ENCODE results near the gene SLC33A1.
"Not testable (repeated sequence)": the region's sequence is repeated elsewhere in the genome, so short reads cannot be mapped to it uniquely, and the experiment has no call there.

SLC33A1 gene

GRCh38 chr3:155861476-155862183 is 7.4 kb upstream of the SLC33A1 start:
- no peak for DNase-seq

DNA sequence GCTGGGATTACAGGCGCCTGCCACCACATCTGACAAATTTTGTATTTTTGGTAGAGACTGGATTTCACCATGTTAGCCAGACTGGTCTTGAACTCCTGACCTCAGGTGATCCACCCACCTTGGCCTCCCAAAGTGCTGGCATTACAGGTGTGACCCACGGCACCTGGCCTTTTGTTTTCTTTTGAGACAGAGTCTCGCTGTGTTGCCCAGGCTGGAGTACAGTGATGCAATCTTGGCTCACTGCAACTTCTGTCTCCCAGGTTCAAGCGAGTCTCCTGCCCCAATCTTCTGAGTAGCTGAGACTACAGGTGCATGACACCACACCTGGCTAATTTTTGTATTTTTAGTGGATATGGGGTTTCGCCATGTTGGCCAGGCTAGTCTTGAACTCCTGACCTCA is 6.2 kb upstream of the SLC33A1 start:
- DNase-seq, result not testable (repeated sequence)

DNA sequence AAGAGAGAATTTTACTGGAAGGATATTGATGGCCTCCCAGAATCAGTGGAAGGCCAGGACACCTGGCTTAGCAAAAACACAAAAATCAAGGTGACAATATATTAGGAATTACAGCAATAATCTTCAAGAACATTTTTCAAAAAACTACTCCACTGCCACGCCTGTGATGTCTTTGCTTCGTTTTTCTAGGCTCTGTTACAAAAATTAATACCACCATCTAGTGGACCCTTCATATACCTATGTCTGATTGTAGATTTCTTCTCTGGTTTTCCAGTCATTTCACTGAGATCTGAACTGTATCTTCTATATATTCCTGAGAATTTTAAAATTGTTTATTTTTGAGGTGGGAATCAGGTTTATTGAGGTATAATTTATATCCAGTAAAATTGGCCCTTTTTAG is 5.6 kb upstream of the SLC33A1 start:
- DNase-seq, result peak; percentile 56

DNA sequence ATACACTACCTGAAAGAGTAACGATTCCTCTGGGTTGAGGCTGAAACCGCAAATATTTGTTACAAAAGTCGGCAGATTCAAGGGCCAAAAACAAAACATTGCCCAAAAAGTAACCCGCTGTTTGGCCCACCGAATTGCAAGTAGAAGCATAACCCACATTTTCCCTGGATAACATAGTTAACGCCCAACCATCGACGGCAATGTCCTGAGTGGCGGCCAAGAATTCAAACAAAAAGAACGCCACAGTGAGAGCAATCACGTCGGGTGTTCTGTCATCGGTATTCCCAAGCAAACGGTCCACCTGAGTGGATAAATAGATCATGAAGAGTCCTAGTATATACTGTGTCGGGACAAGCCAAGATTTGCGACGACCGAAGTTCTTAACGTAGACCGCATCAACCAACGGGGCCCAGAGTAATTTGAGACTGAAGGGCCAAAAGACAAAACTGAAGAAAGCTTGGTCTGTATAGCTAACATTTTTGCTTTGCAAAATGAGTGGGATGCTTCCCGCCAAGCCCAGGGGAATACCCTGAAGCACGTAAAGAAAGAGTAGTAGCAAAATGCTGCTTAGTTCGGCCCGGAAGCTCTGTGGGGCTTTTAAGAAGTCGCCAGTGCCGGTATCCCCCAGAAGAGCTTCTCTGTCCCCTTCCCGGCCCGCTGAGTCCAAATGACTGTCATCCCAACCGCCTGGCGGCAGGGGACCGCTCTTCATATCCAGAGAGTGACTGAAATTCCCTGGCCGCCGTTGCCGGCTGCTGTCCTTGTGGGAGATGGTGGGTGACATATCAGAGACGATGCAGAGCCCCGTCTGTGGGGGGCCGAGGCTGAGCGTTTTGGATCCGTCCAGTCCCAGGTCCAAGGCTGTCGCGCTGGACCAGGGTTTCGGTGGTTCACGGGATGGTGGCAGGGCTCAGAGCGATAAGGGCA is 750 bp downstream of the SLC33A1 start:
- DNase-seq, result no peak

DNA sequence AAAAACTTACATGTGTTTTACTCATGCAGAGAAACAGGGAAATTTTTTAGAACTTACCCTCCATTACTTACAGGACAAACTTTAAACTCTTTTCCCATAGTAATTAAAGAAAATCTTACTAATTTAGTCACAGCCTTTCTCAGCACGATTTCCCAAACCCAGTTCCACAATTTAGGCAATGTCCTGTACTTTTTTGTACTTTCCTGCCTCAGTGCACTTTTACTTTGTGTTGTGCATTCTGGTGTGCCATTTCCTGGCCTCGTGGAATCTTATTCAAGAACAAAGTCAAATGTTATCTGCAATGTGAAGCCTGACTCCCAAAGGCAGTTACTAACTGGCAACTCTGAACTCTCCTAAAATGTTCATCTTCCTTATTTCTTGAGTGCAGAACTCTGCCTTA is 1.9 kb downstream of the SLC33A1 start:
- DNase-seq, result no peak

DNA sequence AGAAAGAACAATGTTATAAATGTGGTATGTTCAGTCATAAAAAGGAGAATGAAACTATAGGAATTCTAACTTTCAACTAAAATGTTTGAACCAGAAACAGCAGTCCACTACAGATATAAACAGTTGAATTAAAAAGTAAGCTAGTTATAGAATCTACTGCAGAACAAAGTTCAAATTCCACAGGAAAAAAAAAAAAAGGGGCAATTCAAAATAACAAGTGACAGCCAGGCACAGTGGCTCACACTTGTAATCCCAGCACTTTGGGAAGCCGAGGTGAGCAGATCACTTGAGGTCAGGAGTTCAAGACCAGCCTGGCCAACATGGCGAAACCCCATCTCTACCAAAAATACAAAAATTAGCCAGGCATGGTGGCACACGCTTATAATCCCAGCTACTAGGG is 4.8 kb downstream of the SLC33A1 start:
- not testable (repeated sequence) for DNase-seq

- DNase-seq, result no peak
Measured at GRCh38 chr3:155847993-155848392, 6.2 kb downstream of the SLC33A1 start.

- no peak for DNase-seq
Measured at GRCh38 chr3:155846119-155846518, 8.1 kb downstream of the SLC33A1 start.

GRCh38 chr3:155843569-155843968 is 10.7 kb downstream of the SLC33A1 start:
- DNase-seq, result no peak

GRCh38 chr3:155835341-155836071 is 18.7 kb downstream of the SLC33A1 start:
- no peak for DNase-seq

DNA sequence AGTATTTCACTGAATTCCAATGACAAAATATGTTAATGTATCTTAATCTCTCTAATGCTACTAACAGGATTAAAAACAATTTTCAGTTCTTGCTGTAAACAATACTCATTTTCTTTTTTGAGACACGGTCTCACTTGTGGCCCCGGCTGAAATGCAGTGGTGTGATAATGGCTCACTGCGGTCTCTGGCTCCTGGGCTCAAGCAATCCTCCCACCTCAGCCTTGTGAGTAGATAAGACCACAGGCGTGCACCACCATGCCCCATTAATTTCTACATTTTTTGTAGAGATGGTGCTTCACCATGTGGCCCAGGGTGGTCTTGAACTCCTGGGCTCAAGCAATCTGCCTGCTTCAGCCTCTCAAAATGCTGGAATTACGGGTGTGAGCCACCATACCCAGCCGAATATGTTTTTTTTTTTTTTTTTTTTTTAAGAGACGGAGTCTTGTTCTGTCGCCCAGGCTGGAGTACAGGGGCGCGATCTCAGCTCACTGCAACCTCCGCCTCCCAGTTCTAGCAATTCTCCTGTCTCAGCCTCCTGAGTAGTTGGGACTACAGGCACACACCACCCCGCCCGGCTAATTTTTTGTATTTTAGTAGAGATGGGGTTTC is 25.6 kb downstream of the SLC33A1 start:
- not testable (repeated sequence) for DNase-seq

DNA sequence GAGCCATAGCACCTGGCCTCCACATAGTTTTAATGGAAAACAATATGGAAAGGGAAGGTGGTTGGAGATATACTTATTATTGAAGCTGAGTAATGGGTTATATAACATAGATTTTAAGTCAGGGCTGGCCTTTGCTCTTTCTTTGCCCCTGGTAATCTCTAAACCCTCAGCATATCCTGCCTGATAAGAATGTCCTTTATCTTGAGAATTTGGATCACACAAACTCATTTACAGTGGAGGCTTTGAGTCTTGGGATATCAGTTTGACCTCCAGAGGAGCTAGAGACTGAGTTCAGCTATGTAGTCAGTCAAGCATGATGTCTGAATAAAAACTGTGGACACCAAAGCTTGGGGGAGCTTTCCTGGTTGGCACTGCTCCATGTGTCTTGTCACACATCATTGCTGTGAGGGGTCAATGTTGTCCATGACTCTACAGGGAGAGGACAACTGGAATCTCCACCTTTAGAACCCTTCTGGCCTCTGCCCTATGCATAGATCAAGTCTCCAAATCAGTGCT is 39.1 kb downstream of the SLC33A1 start:
- no peak for DNase-seq

GRCh38 chr3:155813224-155813623 is 41.0 kb downstream of the SLC33A1 start:
- DNase-seq, result not testable (repeated sequence)

DNA sequence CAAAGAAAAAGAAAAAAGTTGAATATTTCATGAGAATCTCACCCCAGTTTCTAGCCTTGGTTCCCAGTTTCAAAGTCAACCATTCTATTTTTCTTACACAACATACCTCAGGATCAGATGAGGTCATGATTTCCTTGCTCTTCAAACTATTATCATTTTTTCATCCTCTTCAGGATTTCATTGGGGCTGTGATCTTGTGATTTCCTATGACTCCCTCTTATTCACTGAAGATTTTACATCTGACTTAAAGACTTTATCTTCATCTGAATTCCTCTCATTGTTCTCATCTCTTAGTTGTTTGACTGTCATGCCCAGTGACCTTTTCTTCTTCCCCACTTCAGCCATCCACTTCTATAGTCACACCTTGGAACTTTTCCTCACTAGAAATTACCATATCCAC is 45.0 kb downstream of the SLC33A1 start:
- no peak for DNase-seq

DNA sequence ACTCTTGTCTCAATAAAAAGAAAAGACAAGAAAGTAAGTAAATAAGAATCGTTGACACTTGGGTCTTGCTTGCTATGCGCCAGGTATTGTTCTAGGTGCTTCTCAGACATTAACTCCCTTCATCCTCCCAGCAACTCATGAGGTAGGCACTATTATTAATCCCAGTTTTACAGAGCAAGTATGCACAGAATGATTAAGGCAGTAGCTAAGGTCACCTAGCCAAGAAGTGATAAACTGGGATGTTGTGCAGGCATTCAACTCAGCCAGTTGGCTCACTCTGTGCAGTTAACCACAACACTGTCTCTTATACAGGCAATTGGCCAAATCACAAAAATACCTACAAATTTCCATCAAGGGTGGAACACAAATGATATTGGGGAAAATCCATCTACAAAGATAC is 46.4 kb downstream of the SLC33A1 start:
- no peak for DNase-seq

DNA sequence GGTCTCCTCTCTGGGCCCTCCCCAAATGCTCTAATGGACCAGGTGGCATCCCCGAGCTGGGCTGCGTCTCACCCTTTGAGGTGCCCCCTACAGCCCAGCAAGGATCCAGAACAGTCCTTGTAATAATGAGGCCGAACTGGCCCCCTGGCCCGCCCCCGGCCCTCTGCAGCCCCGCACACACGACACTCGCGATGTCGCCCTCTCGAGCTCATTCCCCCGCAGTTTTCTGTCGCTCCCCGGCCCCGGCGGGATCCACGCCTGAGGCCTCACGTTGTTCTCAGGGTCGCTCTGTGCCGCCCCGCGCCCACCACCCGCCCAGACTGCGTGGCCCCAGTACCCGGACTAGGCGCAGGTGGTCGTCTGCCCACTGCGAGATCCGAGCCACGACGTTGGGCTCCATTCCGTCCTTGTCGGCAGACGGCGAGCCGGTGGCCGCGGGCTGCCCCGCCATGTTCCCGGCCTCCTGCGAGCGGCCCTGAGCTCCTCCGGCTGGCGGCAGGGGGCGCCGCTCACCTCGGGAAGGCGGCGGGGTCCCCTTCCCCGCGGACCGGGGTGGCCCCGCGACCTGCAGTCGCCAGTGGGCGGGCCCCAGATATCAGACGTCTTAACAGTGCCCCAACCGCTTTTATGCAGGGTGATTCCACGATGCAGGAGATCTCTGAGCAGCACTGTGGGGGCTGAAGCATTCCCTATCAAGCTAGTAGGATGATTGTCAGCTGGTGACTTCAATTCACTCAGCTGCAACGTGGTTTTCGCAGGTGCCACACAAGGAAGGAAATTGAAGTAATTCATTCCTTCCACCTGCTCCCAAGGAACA is 48.2 kb downstream of the SLC33A1 start, which contains the start of gene C3orf33:
TSS of gene C3orf33 (minus strand) at position 477 of the 817 bp plus-strand sequence. CDS start at position 451, 26 bp downstream.
- DNase-seq, result peak; percentile 75

DNA sequence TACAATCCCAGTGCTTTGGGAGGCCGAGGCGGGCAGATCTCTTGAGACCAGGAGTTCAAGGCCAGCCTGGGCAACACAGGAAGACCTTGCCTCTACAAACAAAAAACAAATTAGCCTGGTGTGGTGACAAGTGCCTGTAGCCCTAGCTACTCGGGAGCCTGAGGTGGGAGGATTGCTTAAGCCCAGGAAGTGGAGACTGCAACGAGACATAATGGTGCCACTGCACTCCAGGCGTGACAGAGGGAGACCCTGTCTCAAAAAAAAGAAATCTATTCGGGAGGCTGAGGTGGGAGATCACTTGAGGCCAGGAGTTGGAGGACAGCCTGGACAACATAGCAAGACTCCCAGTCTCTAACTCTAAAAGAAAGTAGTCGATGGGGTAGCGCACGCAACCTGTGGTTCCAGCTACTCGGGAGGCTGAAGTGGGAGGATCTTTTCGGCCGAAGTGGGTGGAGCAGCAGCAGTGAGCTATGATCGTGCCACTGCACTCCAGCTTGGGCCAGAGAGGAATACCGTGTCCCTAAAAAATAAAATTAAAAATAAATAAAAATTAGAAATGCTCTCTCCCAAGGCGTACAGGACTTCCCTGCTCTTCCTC is 48.9 kb downstream of the SLC33A1 start:
- peak; percentile 46 for DNase-seq

DNA sequence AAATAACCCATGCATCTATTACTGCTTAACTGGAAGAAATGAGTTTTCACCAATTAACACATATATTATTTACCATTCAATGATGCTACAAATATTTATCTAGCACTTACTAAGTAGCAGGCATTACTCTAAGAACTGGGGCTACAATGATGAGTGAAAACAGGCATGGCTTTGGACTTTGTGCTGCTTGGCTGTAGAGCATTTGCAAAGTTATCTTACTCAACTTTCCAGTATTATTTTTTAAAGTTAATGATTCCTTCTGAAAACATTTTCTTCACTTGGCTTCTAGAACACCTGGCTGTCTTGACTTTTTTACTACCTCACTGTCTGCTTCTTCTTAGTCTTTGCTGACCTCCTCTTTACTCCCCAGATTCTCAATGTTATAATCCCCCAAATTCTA is 49.9 kb downstream of the SLC33A1 start:
- no peak for DNase-seq

DNA sequence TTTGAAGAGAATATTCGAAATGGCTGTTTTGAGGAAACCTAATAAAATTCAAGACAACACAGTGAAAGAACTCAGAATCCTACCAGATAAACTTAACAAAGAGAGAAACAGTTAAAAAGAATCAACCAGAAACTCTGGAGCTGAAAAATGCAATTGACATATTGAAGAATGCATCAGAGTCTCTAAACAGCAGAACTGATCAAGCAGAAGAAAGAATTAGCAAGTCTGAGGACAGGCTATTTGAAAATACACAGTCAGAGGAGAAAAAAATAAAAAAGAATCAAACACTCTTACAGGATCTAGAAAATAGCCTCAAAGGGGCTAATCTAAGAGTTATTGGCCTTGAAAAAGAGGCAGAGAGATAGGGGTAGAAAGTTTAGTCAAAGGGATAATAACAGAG is 61.7 kb downstream of the SLC33A1 start:
- DNase-seq, result no peak

DNA sequence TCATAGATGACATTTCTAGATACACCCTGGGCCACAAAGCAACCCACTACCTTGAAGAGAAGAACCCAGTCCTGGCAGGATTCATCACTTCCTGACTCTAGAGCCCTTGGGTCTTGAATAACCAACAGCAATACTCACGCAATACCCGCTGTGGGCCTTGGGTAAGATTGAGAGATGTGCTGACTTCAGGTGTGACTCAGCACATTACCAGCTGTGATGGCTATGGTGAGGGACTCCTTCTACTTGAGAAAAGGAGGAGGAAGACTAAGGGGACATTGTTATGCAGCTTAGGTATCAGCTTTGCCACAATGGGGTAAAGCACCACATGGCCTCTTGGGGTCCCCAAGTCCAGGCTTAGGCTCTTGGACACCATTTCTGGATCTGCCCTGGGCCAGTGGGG is 63.0 kb downstream of the SLC33A1 start:
- no peak for DNase-seq

- no peak for DNase-seq
Measured at GRCh38 chr3:155790272-155790925, 63.8 kb downstream of the SLC33A1 start.
